ENCODE data around the gene RBMX2. TPM values are rescaled to one million over a fixed set of nuclear protein-coding genes. Genes with fewer than 3 reads are reported as not detected.
"Not testable (repeated sequence)": the region's sequence is repeated elsewhere in the genome, so short reads cannot be mapped to it uniquely, and the experiment has no call there.

RBMX2 gene
- 10 to 100 TPM; 11.5 to 12.8 TPM for total RNA-seq
- long read RNA-seq, result 0 reads

- intact Hi-C loops (cut with DNase I), result no loop called here
- DNase-seq (peak; percentile 78), ATAC-seq (peak; percentile 99)
Measured at GRCh38 chrX:130401415-130402207, at the start of gene RBMX2. RBMX2 (plus strand) TSS chrX:130401987; CDS start chrX:130402033, 46 bp downstream.

GRCh38 chrX:130352050-130352449 lies 49.7 kb upstream of the RBMX2 start:
- intact Hi-C loops (cut with DNase I); ATAC-seq; DNase-seq: not testable (repeated sequence)

DNA sequence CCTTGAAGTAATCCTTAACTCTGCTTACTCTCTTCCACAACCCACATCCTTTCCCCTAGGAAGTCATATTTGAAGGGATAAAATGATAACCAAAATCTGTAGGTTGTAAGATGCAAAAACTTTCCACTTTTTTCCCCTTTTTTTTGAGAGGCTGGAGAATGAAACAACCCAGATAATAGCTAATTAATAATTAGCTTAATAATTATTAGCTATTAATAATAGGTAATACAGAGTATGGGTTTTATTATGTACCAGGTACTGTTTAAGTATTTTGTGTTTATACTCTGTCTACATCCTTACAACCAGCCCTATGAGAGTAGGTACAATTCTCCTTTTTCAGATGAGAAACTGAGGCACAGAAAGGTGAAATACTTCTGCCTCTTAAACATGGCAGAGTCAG lies 25.7 kb upstream of the RBMX2 start:
- intact Hi-C loops (cut with DNase I), result no loop called here
- DNase-seq, result no peak
- no peak for ATAC-seq

- DNase-seq (no peak), ATAC-seq (no peak)
- intact Hi-C loops (cut with DNase I), result no loop called here
Measured at GRCh38 chrX:130378024-130378669, 23.6 kb upstream of the RBMX2 start.

DNA sequence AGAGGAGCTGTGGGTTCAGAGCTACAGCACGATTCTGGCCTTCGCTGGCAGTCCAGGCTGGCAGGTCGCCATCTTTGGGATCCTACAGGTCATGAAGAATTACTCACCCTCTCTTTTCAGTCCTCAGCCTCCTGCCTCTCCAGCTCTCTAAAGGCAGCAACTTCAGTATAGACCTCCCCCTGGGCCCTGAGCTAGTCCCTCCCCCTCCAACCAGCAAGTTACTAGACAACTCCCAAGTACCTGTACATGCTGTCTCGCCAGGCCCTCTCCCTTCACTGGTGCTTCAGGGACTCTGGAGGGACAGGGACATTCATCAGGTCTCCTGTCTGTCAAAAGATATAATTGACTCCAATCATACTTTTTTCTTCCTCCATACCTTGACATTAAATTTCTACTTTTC lies 16.3 kb upstream of the RBMX2 start, which contains the start of gene GPR119:
Gene GPR119, minus strand, starts transcription at position 155 of the 400 bp plus-strand sequence. CDS start 227 bp downstream, outside the sequence.
- intact Hi-C loops (cut with DNase I), result no loop called here
- DNase-seq (no peak), ATAC-seq (no peak)

DNA sequence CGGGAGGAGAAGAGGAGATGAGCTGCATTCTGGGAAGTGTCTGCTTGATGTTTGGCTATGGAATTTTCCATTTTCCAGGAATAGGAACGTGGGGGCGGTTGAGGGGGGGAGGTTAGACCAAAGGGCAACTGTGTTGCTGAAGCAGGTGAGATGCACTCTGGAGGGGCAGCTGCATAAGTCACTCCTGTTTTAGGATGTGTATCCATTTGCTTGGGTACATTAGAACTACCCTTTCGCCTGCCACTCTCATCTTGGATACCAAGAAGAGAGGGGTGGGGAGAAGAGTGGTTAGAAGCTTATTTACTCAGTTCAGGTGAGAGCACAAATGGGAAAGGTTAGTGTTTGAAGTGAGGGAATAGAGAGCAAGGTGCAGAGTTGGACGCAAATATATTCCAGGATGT lies 15.4 kb upstream of the RBMX2 start:
- ATAC-seq, result no peak
- intact Hi-C loops (cut with DNase I), result no loop called here
- no peak for DNase-seq

DNA sequence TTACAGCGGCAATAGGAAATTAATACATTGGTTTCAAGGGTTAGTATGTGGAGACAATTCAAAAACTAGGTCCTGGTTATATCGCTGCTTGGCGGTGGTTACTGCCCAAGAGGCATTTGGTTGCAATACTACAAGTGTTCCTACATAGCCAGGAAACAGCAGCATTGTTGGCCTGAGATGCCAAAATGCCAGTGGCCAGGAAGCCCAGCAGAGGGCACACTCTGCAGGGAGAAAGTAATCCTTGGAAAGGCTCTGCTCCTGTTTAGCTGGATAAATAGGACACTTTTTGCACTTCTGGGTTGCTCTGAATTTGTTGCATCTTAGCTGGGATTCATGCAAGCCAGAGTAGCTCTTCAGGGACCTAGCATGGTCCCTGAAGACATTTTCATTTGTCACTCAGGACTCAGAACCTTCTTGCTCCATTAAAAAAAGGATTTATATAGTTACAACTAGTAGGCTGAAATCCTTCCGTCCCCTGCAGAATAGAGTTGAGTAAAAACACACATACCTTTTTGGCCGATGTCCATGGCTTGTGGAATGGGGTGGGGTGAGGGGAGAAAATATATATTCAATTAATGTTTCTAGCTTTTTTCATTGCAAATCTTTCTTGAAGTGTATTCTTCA lies 8.2 kb upstream of the RBMX2 start:
- ATAC-seq, result peak; percentile 12 to 26
- DNase-seq, result peak; percentile 25
- intact Hi-C loops (cut with DNase I), result loop anchor here in 1 of 2 donors (5.0 kb wide), 1 partner anchor 524 kb away; no protein-coding TSS in a partner anchor

- ATAC-seq, result no peak
- intact Hi-C loops (cut with DNase I), result no loop called here
- no peak for DNase-seq
Measured at GRCh38 chrX:130395341-130395740, 6.4 kb upstream of the RBMX2 start.

DNA sequence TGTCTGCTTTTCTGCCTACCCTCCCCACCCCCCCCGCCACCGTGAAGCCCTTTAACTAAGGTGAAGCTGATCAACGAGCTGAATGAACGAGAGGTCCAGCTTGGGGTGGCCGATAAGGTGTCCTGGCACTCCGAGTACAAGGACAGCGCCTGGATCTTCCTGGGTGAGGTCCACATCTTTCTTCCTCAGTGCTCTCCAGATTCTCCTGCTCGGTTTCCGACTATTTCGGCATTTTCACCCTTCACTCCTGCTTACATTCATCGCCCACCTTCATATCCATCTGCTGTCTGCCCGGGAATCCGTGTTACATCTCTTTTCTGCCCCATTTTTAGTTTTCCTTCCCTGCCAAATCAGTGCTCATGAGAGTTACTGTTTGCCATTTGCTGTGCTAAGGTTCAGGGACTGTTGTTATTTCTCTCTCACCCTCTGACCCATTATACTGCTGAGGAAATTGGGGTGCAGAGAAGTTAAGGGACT lies 459 bp downstream of the RBMX2 start:
- intact Hi-C loops (cut with DNase I), result no loop called here
- no peak for DNase-seq
- no peak for ATAC-seq

DNA sequence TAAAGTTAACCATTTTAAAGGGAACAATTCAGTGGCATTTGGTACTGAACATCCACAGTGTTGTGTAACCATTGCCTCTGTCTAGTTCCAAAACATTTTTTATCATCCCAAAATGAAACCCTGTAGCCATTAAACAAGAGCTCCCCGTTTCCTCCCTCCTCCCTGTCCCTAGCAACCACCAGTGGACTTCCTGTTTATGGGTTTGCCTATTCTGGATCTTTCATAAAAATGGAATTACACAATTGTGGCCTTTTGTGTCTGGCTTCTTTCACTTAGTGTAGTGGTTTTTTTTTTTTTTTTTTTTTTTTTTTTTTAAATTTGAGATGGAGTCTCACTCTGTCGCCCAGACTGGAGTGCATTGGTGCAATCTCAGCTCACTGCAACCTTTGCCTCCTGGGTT lies 11.6 kb downstream of the RBMX2 start:
- DNase-seq (no peak), ATAC-seq (peak in 1 of 2 donors; percentile 32)
- intact Hi-C loops (cut with DNase I), result no loop called here

DNA sequence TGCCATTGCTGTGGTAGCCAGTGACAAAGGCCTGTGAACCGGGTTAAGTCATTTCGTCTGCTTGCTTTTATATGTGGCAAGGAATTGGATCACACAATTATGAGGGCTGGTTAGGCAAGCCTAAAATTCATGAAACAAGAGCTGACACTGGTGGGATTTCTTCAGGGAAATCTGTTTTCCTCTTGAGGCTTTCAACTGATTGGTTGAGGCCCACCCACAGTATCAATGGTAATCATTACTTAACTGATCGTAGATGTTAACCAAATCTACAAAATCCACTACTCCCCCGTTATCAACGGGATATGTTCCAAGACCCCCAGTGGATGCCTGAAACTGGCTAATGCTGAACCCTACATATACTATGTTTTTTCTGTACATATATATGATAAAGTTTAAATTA lies 13.0 kb downstream of the RBMX2 start:
- no peak for DNase-seq
- intact Hi-C loops (cut with DNase I), result no loop called here
- no peak for ATAC-seq

- DNase-seq (no peak), ATAC-seq (no peak)
- intact Hi-C loops (cut with DNase I), result no loop called here
Measured at GRCh38 chrX:130415201-130415600, 13.4 kb downstream of the RBMX2 start.

GRCh38 chrX:130416785-130417184 lies 15.0 kb downstream of the RBMX2 start:
- no peak for DNase-seq
- ATAC-seq, result no peak
- intact Hi-C loops (cut with DNase I), result no loop called here

- no peak for DNase-seq
- intact Hi-C loops (cut with DNase I), result no loop called here
- ATAC-seq, result no peak
Measured at GRCh38 chrX:130418066-130418465, 16.3 kb downstream of the RBMX2 start.

- DNase-seq, result no peak
- ATAC-seq, result no peak
- intact Hi-C loops (cut with DNase I), result no loop called here
Measured at GRCh38 chrX:130418740-130419139, 17.0 kb downstream of the RBMX2 start.

GRCh38 chrX:130419263-130419662 lies 17.5 kb downstream of the RBMX2 start:
- intact Hi-C loops (cut with DNase I), result no loop called here
- ATAC-seq, result no peak
- DNase-seq, result no peak

GRCh38 chrX:130426531-130426930 lies 24.7 kb downstream of the RBMX2 start:
- DNase-seq, result no peak
- intact Hi-C loops (cut with DNase I), result no loop called here
- ATAC-seq, result no peak

DNA sequence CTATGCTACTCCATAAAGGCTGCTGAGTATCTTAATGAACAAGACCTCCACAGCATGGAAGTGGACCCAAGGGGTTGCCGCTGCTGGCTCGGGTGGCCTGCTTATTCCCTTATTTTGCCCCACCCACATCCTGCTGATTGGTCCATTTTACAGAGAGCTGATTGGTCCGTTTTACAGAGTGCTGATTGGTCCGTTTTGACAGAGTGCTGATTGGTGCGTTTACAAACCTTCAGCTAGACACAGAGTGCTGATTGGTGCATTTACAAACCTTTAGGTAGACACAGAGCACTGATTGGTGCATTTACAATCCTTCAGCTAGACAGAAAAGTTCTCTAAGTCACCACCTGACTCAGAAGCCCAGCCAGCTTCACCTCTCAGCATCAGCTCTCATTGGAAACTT lies 27.4 kb downstream of the RBMX2 start:
- intact Hi-C loops (cut with DNase I); ATAC-seq; DNase-seq: not testable (repeated sequence)

DNA sequence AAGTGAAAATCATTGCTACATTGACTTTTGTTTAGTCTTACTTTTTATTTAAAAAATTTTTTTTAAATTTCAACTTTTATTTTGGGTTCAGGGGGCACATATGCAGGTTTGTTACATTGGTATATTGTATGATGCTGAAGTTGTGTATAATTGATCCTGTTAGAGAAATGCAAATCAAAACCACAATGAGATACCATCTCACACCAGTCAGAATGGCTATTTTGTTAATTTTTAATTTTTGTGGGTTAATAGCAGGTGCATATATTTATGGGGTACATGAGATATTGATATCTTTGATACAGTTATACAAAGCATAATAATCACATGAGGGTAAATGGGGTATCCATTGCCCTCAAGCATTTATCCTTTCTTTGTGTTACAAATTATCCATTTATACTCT lies 34.1 kb downstream of the RBMX2 start:
- no peak for DNase-seq
- intact Hi-C loops (cut with DNase I), result no loop called here
- no peak for ATAC-seq

GRCh38 chrX:130437996-130438395 lies 36.2 kb downstream of the RBMX2 start:
- intact Hi-C loops (cut with DNase I); ATAC-seq; DNase-seq: not testable (repeated sequence)

Measured in left cardiac atrium (tissue), 4 donors.